ENCODE measurements around the gene ASTE1.

The ASTE1 gene

GRCh38 chr3:131008326-131008725 lies 18.3 kb downstream of the ASTE1 start:
- H4K20me1 ChIP-seq (ENCODE audit: insufficient read depth, low read length, poor library complexity, severe bottlenecking), result no peaks in the 10 kb centered on the region
- no peaks in the 10 kb centered on the region for H3K9me2 ChIP-seq (replicated peaks; ENCODE audit: low read depth, low read length)
- peaks cover 57% of the 10 kb centered on the region for H3K4me1 ChIP-seq (ENCODE audit: insufficient read depth, low read length, poor library complexity, severe bottlenecking)
- H3K36me3 ChIP-seq (ENCODE audit: insufficient read depth, low read length), result peaks cover 35% of the 10 kb centered on the region; the same call in 1 of the 2 replicates
- H2AFZ ChIP-seq (ENCODE audit: low read length), result no peak overlapping the region
- H3K79me2 ChIP-seq (ENCODE audit: insufficient read depth, low read length), result no peaks in the 10 kb centered on the region
- no peaks in the 10 kb centered on the region for H3K9me3 ChIP-seq (ENCODE audit: insufficient read depth, low read depth, low read length)
- H3K4me3 ChIP-seq (ENCODE audit: low read length, poor library complexity, severe bottlenecking), result no peak overlapping the region
- H3K9ac ChIP-seq (ENCODE audit: low read depth, low read length, poor library complexity, severe bottlenecking), result no peak overlapping the region
- no peak overlapping the region for H3K4me2 ChIP-seq (ENCODE audit: low read depth, low read length, poor library complexity, severe bottlenecking)
- TF ChIP-seq CTCF (conservative IDR thresholded peaks at IDR 0.05; ENCODE audit: low read length) (no peak), EZH2phosphoT487 (IDR thresholded peaks at IDR 0.05; ENCODE audit: borderline replicate concordance) (no peak)
- H3F3A ChIP-seq (ENCODE audit: low read depth), result peaks cover 8% of the 10 kb centered on the region
- H3K27me3 ChIP-seq (ENCODE audit: insufficient read depth, low read length, poor library complexity, severe bottlenecking), result no peaks in the 10 kb centered on the region

- no peak overlapping the region for H3K9ac ChIP-seq (ENCODE audit: low read depth, low read length, poor library complexity, severe bottlenecking)
- no peak overlapping the region for H2AFZ ChIP-seq (ENCODE audit: low read length)
- H3K9me2 ChIP-seq (replicated peaks; ENCODE audit: low read depth, low read length), result no peaks in the 10 kb centered on the region
- peaks cover 8% of the 10 kb centered on the region for H3F3A ChIP-seq (ENCODE audit: low read depth)
- TF ChIP-seq CTCF (conservative IDR thresholded peaks at IDR 0.05; ENCODE audit: low read length) (no peak), EZH2phosphoT487 (IDR thresholded peaks at IDR 0.05; ENCODE audit: borderline replicate concordance) (no peak)
- no peak overlapping the region for H3K4me2 ChIP-seq (ENCODE audit: low read depth, low read length, poor library complexity, severe bottlenecking)
- peaks cover 33% of the 10 kb centered on the region; the same call in 1 of the 2 replicates for H3K36me3 ChIP-seq (ENCODE audit: insufficient read depth, low read length)
- peaks cover 62% of the 10 kb centered on the region for H3K4me1 ChIP-seq (ENCODE audit: insufficient read depth, low read length, poor library complexity, severe bottlenecking)
- H3K9me3 ChIP-seq (ENCODE audit: insufficient read depth, low read depth, low read length), result no peaks in the 10 kb centered on the region
- H3K79me2 ChIP-seq (ENCODE audit: insufficient read depth, low read length), result no peaks in the 10 kb centered on the region
- H3K27me3 ChIP-seq (ENCODE audit: insufficient read depth, low read length, poor library complexity, severe bottlenecking), result no peaks in the 10 kb centered on the region
- H4K20me1 ChIP-seq (ENCODE audit: insufficient read depth, low read length, poor library complexity, severe bottlenecking), result no peaks in the 10 kb centered on the region
- H3K4me3 ChIP-seq (ENCODE audit: low read length, poor library complexity, severe bottlenecking), result no peak overlapping the region
Measured at GRCh38 chr3:131007782-131008181, 18.8 kb downstream of the ASTE1 start.

GRCh38 chr3:131007256-131007655 lies 19.4 kb downstream of the ASTE1 start:
- Histone ChIP-seq H3K36me3 (ENCODE audit: insufficient read depth, low read length) (peaks cover 33% of the 10 kb centered on the region; the same call in 1 of the 2 replicates), H3F3A (ENCODE audit: low read depth) (peaks cover 8% of the 10 kb centered on the region), H3K79me2 (ENCODE audit: insufficient read depth, low read length) (no peaks in the 10 kb centered on the region), H3K9me2 (replicated peaks; ENCODE audit: low read depth, low read length) (no peaks in the 10 kb centered on the region), H4K20me1 (ENCODE audit: insufficient read depth, low read length, poor library complexity, severe bottlenecking) (no peaks in the 10 kb centered on the region), H3K4me1 (ENCODE audit: insufficient read depth, low read length, poor library complexity, severe bottlenecking) (peaks cover 64% of the 10 kb centered on the region), H3K9me3 (ENCODE audit: insufficient read depth, low read depth, low read length) (no peaks in the 10 kb centered on the region), H3K9ac (ENCODE audit: low read depth, low read length, poor library complexity, severe bottlenecking) (no peak overlapping the region), H2AFZ (ENCODE audit: low read length) (no peak overlapping the region), H3K4me3 (ENCODE audit: low read length, poor library complexity, severe bottlenecking) (no peak overlapping the region), H3K4me2 (ENCODE audit: low read depth, low read length, poor library complexity, severe bottlenecking) (no peak overlapping the region), H3K27me3 (ENCODE audit: insufficient read depth, low read length, poor library complexity, severe bottlenecking) (no peaks in the 10 kb centered on the region)
- TF ChIP-seq EZH2phosphoT487 (IDR thresholded peaks at IDR 0.05; ENCODE audit: borderline replicate concordance) (no peak), CTCF (conservative IDR thresholded peaks at IDR 0.05; ENCODE audit: low read length) (no peak)
